ENCODE results near the gene SLC66A2.

DNA sequence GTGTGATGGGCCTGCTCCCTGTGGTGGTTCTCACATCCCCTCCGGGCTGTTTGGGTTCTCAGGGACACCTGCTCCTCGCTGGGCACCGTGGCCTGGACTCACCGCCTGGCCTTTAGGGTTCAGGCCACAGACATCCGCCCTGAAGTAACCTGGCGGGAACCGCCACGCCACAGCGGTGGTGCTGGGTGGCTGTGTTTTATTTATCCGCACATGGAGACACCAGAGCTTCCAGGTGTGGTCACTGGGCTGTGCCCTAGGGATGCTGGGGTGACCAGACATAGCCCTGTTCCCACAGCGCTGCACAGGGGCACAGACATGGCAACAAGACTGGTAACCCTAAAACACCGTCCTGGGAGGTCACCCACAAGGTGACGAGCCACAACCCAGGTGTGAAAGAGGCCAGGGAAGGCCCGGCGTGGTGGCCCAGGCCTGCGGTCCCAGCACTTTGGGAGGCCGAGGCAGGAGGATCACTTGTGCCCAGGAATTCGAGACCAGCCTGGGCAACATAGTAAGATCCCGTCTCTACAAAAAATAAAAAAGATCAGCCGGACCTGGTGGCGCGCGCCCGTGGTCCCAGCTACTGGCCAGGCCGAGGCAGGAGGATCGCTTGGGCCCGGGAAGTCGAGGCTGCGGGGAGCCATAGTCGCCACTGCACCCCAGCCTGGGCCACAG lies 12.3 kb upstream of the SLC66A2 start:
- TF ChIP-seq GATA2 (IDR thresholded peaks at IDR 0.05; ENCODE audit: low read depth, low read length): no peak
- TF ChIP-seq GATA3 (IDR thresholded peaks at IDR 0.05; ENCODE audit: low read depth, low read length): no peak
